NCI-H1092 treated with DMSO at 0.1 percent for 48 hours (cell line): ENCODE data around the gene STMN3.
"Not testable (repeated sequence)": the region's sequence is repeated elsewhere in the genome, so short reads cannot be mapped to it uniquely, and the experiment has no call there.

Experiments used
- DNase-seq: peaks from one replicate; lab custom pipeline; 2025; lab: John Stamatoyannopoulos, UW

Gene STMN3

GRCh38 chr20:63678667-63679465 is 25.6 kb upstream of the STMN3 start:
- DNase-seq, result no peak

GRCh38 chr20:63678071-63678470 is 24.8 kb upstream of the STMN3 start:
- DNase-seq, result no peak

GRCh38 chr20:63675681-63676368 is 22.6 kb upstream of the STMN3 start:
- DNase-seq, result no peak

GRCh38 chr20:63673951-63674350 is 20.7 kb upstream of the STMN3 start:
- DNase-seq, result no peak

- DNase-seq, result no peak
These were observed 19.4 kb upstream of the STMN3 start for GRCh38 chr20:63672666-63673065.

- DNase-seq, result not testable (repeated sequence)
These were observed 18.5 kb upstream of the STMN3 start for GRCh38 chr20:63671695-63672094.

- DNase-seq, result no peak
These were observed 15.1 kb upstream of the STMN3 start for GRCh38 chr20:63668351-63668750.

- no peak for DNase-seq
These were observed 14.6 kb upstream of the STMN3 start for GRCh38 chr20:63667858-63668257.

GRCh38 chr20:63665708-63666107 is 12.5 kb upstream of the STMN3 start:
- no peak for DNase-seq

- no peak for DNase-seq
These were observed 11.8 kb upstream of the STMN3 start for GRCh38 chr20:63664861-63665594.

- no peak for DNase-seq
These were observed 11.1 kb upstream of the STMN3 start for GRCh38 chr20:63664143-63664851.

- no peak for DNase-seq
These were observed 10.3 kb upstream of the STMN3 start for GRCh38 chr20:63663332-63664066.

GRCh38 chr20:63662813-63663189 is 9.6 kb upstream of the STMN3 start:
- DNase-seq, result no peak

- DNase-seq, result no peak
These were observed 9.0 kb upstream of the STMN3 start for GRCh38 chr20:63661959-63662812.

GRCh38 chr20:63661108-63661507 is 7.9 kb upstream of the STMN3 start:
- DNase-seq, result no peak

GRCh38 chr20:63660622-63661021 is 7.4 kb upstream of the STMN3 start:
- DNase-seq, result no peak

- DNase-seq, result not testable (repeated sequence)
These were observed 7.0 kb upstream of the STMN3 start for GRCh38 chr20:63660174-63660573.

GRCh38 chr20:63659370-63659769 is 6.1 kb upstream of the STMN3 start:
- DNase-seq, result no peak

- DNase-seq, result no peak
These were observed 5.5 kb upstream of the STMN3 start for GRCh38 chr20:63658749-63659187.

- DNase-seq, result peak; percentile 93
These were observed 4.9 kb upstream of the STMN3 start, which contains the start of gene RTEL1 for GRCh38 chr20:63657937-63658748. Gene RTEL1 (plus strand): TSS chr20:63658312. CDS start chr20:63659403, 1,091 bp downstream.
